A673 (cell line): ENCODE measurements around the gene NEDD4L. TPM values are rescaled to one million over a fixed set of nuclear protein-coding genes. Genes with fewer than 3 reads are reported as not detected.

Experiments used
- BruUV-seq: library from RNA; stranded (reverse); fragments of 400-500 nt; replicated peaks from 2 replicates; lab custom pipeline; 2021; lab: Mats Ljungman, UMichigan
- CTCF ChIA-PET: fragments of 300-600 bp; sonication (Branson Sonifier 250); formaldehyde crosslinking; loops from one replicate; lab custom pipeline; 2022; ENCODE audit warnings: antibody characterized with exemption; lab: Charles Lee
- POLR2A ChIA-PET: fragments of 300-600 bp; sonication (Branson Sonifier 250); formaldehyde crosslinking; loops from one replicate; lab custom pipeline; 2022; ENCODE audit warnings: antibody characterized with exemption; ENCODE audit not compliant: low non-redundant PET; lab: Charles Lee
- DNase-seq: peaks from one replicate; pipeline ENCODE4 v3.0.0-alpha.2; 2015; ENCODE audit warnings: low spot score
- H3K27ac ChIP-seq: fragments of 200-600 bp; sonication (generic); 2 replicates; pipeline ENCODE4 v1.5.1; 2016; ENCODE audit warnings: mixed run types, low read depth, mild to moderate bottlenecking, mixed read lengths, antibody characterized with exemption, low read length; ENCODE audit not compliant: poor library complexity, severe bottlenecking
- H3K27me3 ChIP-seq: fragments of 200-600 bp; sonication (generic); replicated peaks from 2 replicates; pipeline ENCODE4 v1.6.1; 2017; ENCODE audit warnings: mixed run types, low read depth, mild to moderate bottlenecking, mixed read lengths, antibody characterized with exemption, low read length; ENCODE audit not compliant: insufficient read depth, poor library complexity
- H3K36me3 ChIP-seq: fragments of 200-600 bp; sonication (generic); 2 replicates; pipeline ENCODE4 v1.6.1; 2016; ENCODE audit warnings: mixed run types, mild to moderate bottlenecking, mixed read lengths, antibody characterized with exemption, low read length; ENCODE audit not compliant: insufficient read depth, poor library complexity, severe bottlenecking
- H3K4me1 ChIP-seq: fragments of 200-600 bp; sonication (generic); 2 replicates; pipeline ENCODE4 v1.6.1; 2017; ENCODE audit warnings: mixed run types, mild to moderate bottlenecking, mixed read lengths, antibody characterized with exemption, low read length; ENCODE audit not compliant: insufficient read depth, poor library complexity, severe bottlenecking
- H3K4me3 ChIP-seq: fragments of 200-600 bp; sonication (generic); 2 replicates; pipeline ENCODE4 v1.5.1; 2016; ENCODE audit warnings: low read depth, mixed run types, mild to moderate bottlenecking, mixed read lengths, low read length; ENCODE audit not compliant: poor library complexity, severe bottlenecking
- H3K9me3 ChIP-seq: fragments of 200-600 bp; sonication (generic); 2 replicates; pipeline ENCODE4 v1.6.1; 2016; ENCODE audit warnings: mixed run types, low read depth, mild to moderate bottlenecking, mixed read lengths, antibody characterized with exemption, low read length; ENCODE audit not compliant: poor library complexity, severe bottlenecking
- CTCF ChIP-seq: fragments of 300-800, 200-600 bp; sonication (generic); conservative IDR thresholded peaks from 2 replicates; pipeline ENCODE4 v1.5.1; 2017; ENCODE audit warnings: low read depth, mild to moderate bottlenecking, antibody characterized with exemption, low read length, moderate library complexity, mixed read lengths
- EZH2 ChIP-seq: fragments of 200-600 bp; sonication (generic); IDR thresholded peaks from 2 replicates; pipeline ENCODE4 v1.6.1; 2017; ENCODE audit warnings: borderline replicate concordance, low read depth, mild to moderate bottlenecking, mixed read lengths, antibody characterized with exemption, low read length; ENCODE audit not compliant: poor library complexity, severe bottlenecking
- intact Hi-C: fragments of 100-400 bp; cut with micrococcal nuclease; formaldehyde crosslinking; loops from one replicate; pipeline ENCODE4 v1.10.0; 2022; ENCODE audit not compliant: unreplicated experiment
- total RNA-seq: library from RNA; stranded (reverse); gene quantifications from 2 replicates; pipeline ENCODE4 v1.2.3, GENCODE V29; 2021

The NEDD4L gene
- total RNA-seq, 1 experiment from 2014 or later = 15.3 TPM

- Histone ChIP-seq H3K9me3 (no peaks in the 10 kb centered on the region), H3K27me3 (no peaks in the 10 kb centered on the region), H3K36me3 (no peaks in the 10 kb centered on the region), H3K27ac (no peak overlapping the region), H3K4me3 (no peak overlapping the region), H3K4me1 (no peaks in the 10 kb centered on the region)
- BruUV-seq = no TSS peak
- no peak for DNase-seq
- intact Hi-C loops = no loop called here
- TF ChIP-seq EZH2 (no peak), CTCF (no peak)
- CTCF ChIA-PET = no interaction called here
- POLR2A ChIA-PET = no interaction called here
These were observed 309.6 kb downstream of the NEDD4L start for GRCh38 chr18:58353581-58353980.

GRCh38 chr18:58354051-58354450 lies 310.0 kb downstream of the NEDD4L start:
- BruUV-seq = no TSS peak
- ChIA-PET POLR2A (no interaction called here), CTCF (no interaction called here)
- no peaks in the 10 kb centered on the region for H3K9me3 ChIP-seq
- H3K27ac ChIP-seq = no peak overlapping the region
- H3K36me3 ChIP-seq = no peaks in the 10 kb centered on the region
- no peak overlapping the region for H3K4me3 ChIP-seq
- no peaks in the 10 kb centered on the region for H3K4me1 ChIP-seq
- no peak for TF ChIP-seq CTCF
- TF ChIP-seq EZH2 = no peak
- intact Hi-C loops = no loop called here
- no peaks in the 10 kb centered on the region for H3K27me3 ChIP-seq
- DNase-seq = no peak

GRCh38 chr18:58354791-58355190 lies 310.8 kb downstream of the NEDD4L start:
- no peaks in the 10 kb centered on the region for H3K4me1 ChIP-seq
- no peaks in the 10 kb centered on the region for H3K9me3 ChIP-seq
- H3K4me3 ChIP-seq = no peak overlapping the region
- no peaks in the 10 kb centered on the region for H3K27me3 ChIP-seq
- H3K27ac ChIP-seq = no peak overlapping the region
- DNase-seq = no peak
- intact Hi-C loops = no loop called here
- no peak for TF ChIP-seq CTCF
- TF ChIP-seq EZH2 = no peak
- ChIA-PET CTCF (no interaction called here), POLR2A (no interaction called here)
- no peaks in the 10 kb centered on the region for H3K36me3 ChIP-seq
- BruUV-seq = no TSS peak
